HepG2 (cell line): ENCODE results near the gene TPM1. TPM values are rescaled to one million over a fixed set of nuclear protein-coding genes. Genes with fewer than 3 reads are reported as not detected.

Experiments used
- CREM ChIP-seq, 2 experiments: sonication (generic) in 1 of 2; formaldehyde crosslinking in 1 of 2; IDR thresholded peaks; 2 replicates each; pipeline versions ENCODE4 v1.4.0 to v1.6.1; 2016 to 2020; ENCODE audit warnings: antibody characterized with exemption in 1 of 2, mild to moderate bottlenecking in 1 of 2, missing genetic modification reagents in 1 of 2
- DNMT1 ChIP-seq: sonication (generic); formaldehyde crosslinking; IDR thresholded peaks from 2 replicates; pipeline ENCODE4 v1.5.1; 2020; ENCODE audit warnings: mild to moderate bottlenecking, missing genetic modification reagents
- EP300 ChIP-seq, 3 experiments: sonication (generic) in 1 of 3; formaldehyde crosslinking in 1 of 3; IDR thresholded peaks; 2 replicates each; pipeline versions ENCODE4 v1.5.1 to v1.6.1; 2011 to 2020; ENCODE audit warnings: low read depth in 2 of 3, low read length in 2 of 3, borderline replicate concordance in 1 of 3, improper control_type of control experiment in 1 of 3, mild to moderate bottlenecking in 1 of 3, missing genetic modification reagents in 1 of 3, moderate library complexity in 1 of 3
- FOXA1 ChIP-seq, 2 experiments: fragments of 450-650 bp in 1 of 2; sonication (generic) in 1 of 2; formaldehyde crosslinking in 1 of 2; IDR thresholded peaks; 2 replicates each; pipeline versions ENCODE4 v1.4.0 to v1.6.1; 2016 to 2020; ENCODE audit warnings: missing genetic modification reagents in 1 of 2
- HMG20A ChIP-seq: IDR thresholded peaks from 2 replicates; pipeline ENCODE4 v1.6.1; 2016; ENCODE audit warnings: borderline replicate concordance
- PRDM15 ChIP-seq: sonication (generic); formaldehyde crosslinking; IDR thresholded peaks from 2 replicates; pipeline ENCODE4 v1.4.0; 2020; ENCODE audit warnings: missing genetic modification reagents
- PRDM4 ChIP-seq: sonication (generic); formaldehyde crosslinking; IDR thresholded peaks from 2 replicates; pipeline ENCODE4 v1.9.0; 2021; ENCODE audit warnings: missing genetic modification reagents, borderline replicate concordance
- RAD21 ChIP-seq: fragments of 450-650 bp; formaldehyde crosslinking; IDR thresholded peaks from 2 replicates; pipeline ENCODE4 v1.5.0; 2020; ENCODE audit warnings: mild to moderate bottlenecking
- TCF7L2 ChIP-seq: IDR thresholded peaks from 2 replicates; pipeline ENCODE4 v1.6.1; 2011; ENCODE audit warnings: mild to moderate bottlenecking, low read depth, low read length, moderate library complexity
- TEAD3 ChIP-seq: optimal IDR thresholded peaks from 2 replicates; pipeline ENCODE3; 2016; ENCODE audit warnings: borderline replicate concordance
- ZFP36L1 ChIP-seq: sonication (generic); formaldehyde crosslinking; IDR thresholded peaks from 2 replicates; pipeline ENCODE4 v1.8.0; 2022; ENCODE audit warnings: mild to moderate bottlenecking, missing genetic modification reagents, moderate library complexity
- ZIK1 ChIP-seq: sonication (generic); formaldehyde crosslinking; IDR thresholded peaks from 2 replicates; pipeline ENCODE4 v1.5.0; 2020; ENCODE audit warnings: mild to moderate bottlenecking, low read depth, missing genetic modification reagents, borderline replicate concordance
- ZNF138 ChIP-seq: sonication (generic); formaldehyde crosslinking; IDR thresholded peaks from 2 replicates; pipeline ENCODE4 v1.5.0; 2020; ENCODE audit warnings: mild to moderate bottlenecking, low read depth, missing genetic modification reagents
- ZNF33B ChIP-seq: sonication (generic); formaldehyde crosslinking; IDR thresholded peaks from 2 replicates; pipeline ENCODE4 v1.5.1; 2020; ENCODE audit warnings: mild to moderate bottlenecking, missing genetic modification reagents
- ZNF354B ChIP-seq: sonication (generic); formaldehyde crosslinking; IDR thresholded peaks from 2 replicates; pipeline ENCODE4 v1.8.0; 2022; ENCODE audit warnings: mild to moderate bottlenecking, missing genetic modification reagents
- ZNF674 ChIP-seq: sonication (generic); formaldehyde crosslinking; IDR thresholded peaks from 2 replicates; pipeline ENCODE4 v1.5.0; 2020; ENCODE audit warnings: low read depth, mild to moderate bottlenecking, missing genetic modification reagents
- ZNF691 ChIP-seq: sonication (generic); formaldehyde crosslinking; IDR thresholded peaks from 2 replicates; pipeline ENCODE4 v1.4.0; 2020; ENCODE audit warnings: missing genetic modification reagents, low read depth, mild to moderate bottlenecking, borderline replicate concordance
- polyA plus RNA-seq, 8 experiments: library from polyadenylated mRNA; depleted of rRNA in 3 of 8; stranded (reverse) in 7 of 8; unstranded in 1 of 8; fragments of >200 nt; fragmentation: Illumina TruSeq in 4 of 8; extraction: Trizol in 4 of 8; gene quantifications; 2 replicates each; pipeline versions ENCODE4 v1.2.1 to v1.2.3, GENCODE V29; 2011 to 2016; ENCODE audit warnings: low read depth in 4 of 8, missing spikeins in 1 of 8, mixed read lengths in 1 of 8; ENCODE audit not compliant: insufficient read depth in 1 of 8
- total RNA-seq, 5 experiments: library from RNA; depleted of rRNA; stranded (reverse); fragments of >200 nt; fragmentation: Illumina TruSeq; extraction: Trizol; gene quantifications; 2 replicates each; pipeline ENCODE4 v1.2.3, GENCODE V29; 2016; ENCODE audit warnings: low read depth in 1 of 5

TPM1 gene
- total and polyA plus RNA-seq, 2 of the 13 experiments (the other 11 are each of a cell fraction or from before 2014, with no cell fraction given), result 98.9 to 109 TPM

GRCh38 chr15:63010386-63010785 lies 32.2 kb upstream of the TPM1 start (continued):
- no peak for TF ChIP-seq PRDM15 (CRISPR knock-in tag)
- TF ChIP-seq FOXA1 (IDR thresholded peaks at IDR 0.05), result no peak
- TF ChIP-seq FOXA1 (CRISPR knock-in tag; IDR thresholded peaks at IDR 0.05), result peak; percentile 41; the same call in 1 of the 2 replicates
- TF ChIP-seq ZNF691 (CRISPR knock-in tag), result no peak
- no peak for TF ChIP-seq TCF7L2
- TF ChIP-seq ZFP36L1, result no peak
- TF ChIP-seq RAD21 (CRISPR knock-in tag), result no peak
- no peak for TF ChIP-seq ZNF674 (CRISPR knock-in tag)
- 0 out of 2 replicates have a peak, but pooled peaks have one; percentile 13 for TF ChIP-seq CREM (IDR thresholded peaks at IDR 0.05)
- TF ChIP-seq CREM (CRISPR knock-in tag; IDR thresholded peaks at IDR 0.05), result no peak
- no peak for TF ChIP-seq ZNF354B (CRISPR knock-in tag)
- TF ChIP-seq ZNF138, result no peak
- no peak for TF ChIP-seq PRDM4
- no peak for TF ChIP-seq ZIK1 (CRISPR knock-in tag)
- no peak for TF ChIP-seq ZNF33B (CRISPR knock-in tag)
- TF ChIP-seq DNMT1 (CRISPR knock-in tag), result no peak
- peak; percentile 14 for TF ChIP-seq TEAD3
- peak in 1 of 2 experiments; percentile 24; a peak in 1 of 4 replicates for TF ChIP-seq EP300 (IDR thresholded peaks at IDR 0.05; ENCODE audit: low read depth in 2 of 2, low read length in 2 of 2)
- no peak for TF ChIP-seq EP300 (CRISPR knock-in tag; IDR thresholded peaks at IDR 0.05; ENCODE audit: borderline replicate concordance)
- 0 out of 2 replicates have a peak, but pooled peaks have one; percentile 50 for TF ChIP-seq HMG20A (CRISPR knock-in tag)
